Immature natural killer cell (primary cell): ENCODE data around the gene CHPT1. TPM values are rescaled to one million over a fixed set of nuclear protein-coding genes. Genes with fewer than 3 reads are reported as not detected.
"Not testable (repeated sequence)": the region's sequence is repeated elsewhere in the genome, so short reads cannot be mapped to it uniquely, and the experiment has no call there.

ENCODE experiments used
- DNase-seq, 3 donors: peaks; one replicate each; pipeline ENCODE4 v3.0.0; 2022; ENCODE audit warnings: mixed read lengths in 1 of 3
- H3K27ac Mint-ChIP-seq, 6 donors: one replicate each; pipeline ENCODE4 v1.8.0; 2020; ENCODE audit warnings: mixed read lengths in 6 of 6, mild to moderate bottlenecking in 5 of 6, inconsistent platforms in 4 of 6, moderate library complexity in 3 of 6
- H3K27me3 Mint-ChIP-seq, 3 donors: one replicate each; pipeline ENCODE4 v1.8.0; 2020 to 2021; ENCODE audit warnings: low read depth in 3 of 3, mild to moderate bottlenecking in 3 of 3, mixed read lengths in 3 of 3, moderate library complexity in 3 of 3, inconsistent platforms in 1 of 3
- H3K36me3 Mint-ChIP-seq, 3 donors: one replicate each; pipeline ENCODE4 v1.8.0; 2020; ENCODE audit warnings: mixed read lengths in 3 of 3, inconsistent platforms in 2 of 3, mild to moderate bottlenecking in 2 of 3
- H3K4me1 Mint-ChIP-seq, 2 donors: one replicate each; pipeline ENCODE4 v1.8.0; 2020; ENCODE audit warnings: inconsistent platforms in 2 of 2, mild to moderate bottlenecking in 2 of 2, mixed read lengths in 2 of 2, moderate library complexity in 1 of 2
- H3K4me3 Mint-ChIP-seq, 5 donors: one replicate each; pipeline ENCODE4 v1.8.0; 2020; ENCODE audit warnings: mild to moderate bottlenecking in 5 of 5, mixed read lengths in 5 of 5, inconsistent platforms in 3 of 5, moderate library complexity in 3 of 5
- H3K9me3 Mint-ChIP-seq, 6 donors: one replicate each; pipeline ENCODE4 v1.8.0; 2020; ENCODE audit warnings: mild to moderate bottlenecking in 6 of 6, mixed read lengths in 6 of 6, inconsistent platforms in 4 of 6, moderate library complexity in 3 of 6
- polyA plus RNA-seq, 3 donors: library from polyadenylated mRNA; unstranded; fragments of 300-500 nt; fragmentation: Illumina TruSeq; gene quantifications; one replicate each; pipeline ENCODE4 v1.2.3, GENCODE V29; 2021

Gene CHPT1
- polyA plus RNA-seq, 3 donors from 2014 or later = 13.1 to 28.5 (median 17.2) TPM

DNA sequence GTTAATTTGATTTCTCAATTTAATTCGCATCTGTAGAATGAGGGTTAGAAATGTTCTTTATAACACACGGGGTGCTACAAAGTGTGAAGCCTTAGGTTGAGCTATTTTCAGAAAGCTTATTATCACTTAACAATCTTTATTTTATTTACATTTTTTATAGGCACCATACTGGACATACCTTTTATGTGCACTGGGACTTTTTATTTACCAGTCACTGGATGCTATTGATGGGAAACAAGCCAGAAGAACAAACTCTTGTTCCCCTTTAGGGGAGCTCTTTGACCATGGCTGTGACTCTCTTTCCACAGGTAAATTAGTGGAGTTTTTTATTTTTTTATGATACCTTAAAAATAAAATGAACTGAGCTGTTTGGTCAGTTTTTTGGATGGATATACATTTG is 16.5 kb downstream of the CHPT1 start:
- Mint-ChIP-seq H3K36me3 (peaks cover 0 to 5% (median 2%) of the 10 kb centered on the region in 3 donors), H3K4me3 (no peak overlapping the region), H3K27me3 (no peaks in the 10 kb centered on the region), H3K4me1 (peaks cover 8 to 10% of the 10 kb centered on the region in 2 donors), H3K27ac (no peak overlapping the region), H3K9me3 (no peaks in the 10 kb centered on the region)
- DNase-seq = no peak

DNA sequence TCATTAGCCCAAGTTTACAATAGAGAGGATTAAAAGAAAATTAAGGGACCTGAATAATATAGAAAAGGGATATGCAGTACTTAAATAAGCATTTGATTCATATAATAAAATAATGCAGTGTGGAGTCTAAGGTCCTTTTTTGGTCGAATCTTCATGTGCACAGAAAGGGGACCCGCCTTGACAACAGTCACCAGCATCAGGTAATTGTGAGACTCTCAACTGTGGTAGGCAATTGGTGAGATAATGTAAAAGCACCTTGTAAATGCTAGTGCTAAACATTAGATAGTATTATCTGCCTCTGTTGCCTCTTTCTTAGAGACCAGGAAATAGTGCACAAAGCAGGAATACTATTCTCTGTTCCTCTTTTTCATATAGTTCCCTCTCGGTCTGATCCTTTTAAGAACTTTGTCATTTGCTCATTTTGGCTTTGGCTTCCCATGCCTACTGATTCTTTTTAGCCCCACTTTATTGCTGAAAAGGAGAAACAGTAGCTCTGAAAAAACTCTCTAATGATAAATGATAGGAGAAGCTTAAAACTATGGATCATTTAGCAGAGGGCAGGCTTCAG is 17.5 kb downstream of the CHPT1 start:
- Mint-ChIP-seq H3K36me3 (peaks cover 0 to 5% (median 2%) of the 10 kb centered on the region in 3 donors), H3K27ac (no peak overlapping the region), H3K4me3 (no peak overlapping the region), H3K27me3 (no peaks in the 10 kb centered on the region), H3K4me1 (no peaks in the 10 kb centered on the region), H3K9me3 (no peaks in the 10 kb centered on the region)
- DNase-seq = no peak

DNA sequence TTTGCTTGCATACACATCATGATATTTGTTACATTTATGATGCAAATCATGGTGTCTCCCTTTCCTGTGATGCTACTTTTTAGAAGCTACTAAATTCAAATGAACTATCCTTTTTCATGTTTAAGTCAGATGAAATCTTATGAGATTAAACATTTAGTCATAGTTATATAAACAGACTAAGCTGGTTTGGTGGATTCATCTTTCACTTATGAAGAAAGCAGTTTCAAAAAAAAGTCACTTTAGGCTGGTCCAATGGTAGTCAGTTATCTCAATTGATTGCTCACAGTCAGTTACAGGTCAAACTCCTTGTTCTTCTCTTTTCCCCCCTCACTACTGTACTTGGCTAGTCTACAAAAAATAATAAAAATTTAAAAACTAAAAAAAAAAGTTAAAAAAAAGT is 22.1 kb downstream of the CHPT1 start:
- Mint-ChIP-seq H3K4me1 (no peaks in the 10 kb centered on the region), H3K27me3 (no peaks in the 10 kb centered on the region), H3K27ac (no peak overlapping the region), H3K9me3 (no peaks in the 10 kb centered on the region), H3K36me3 (peaks cover 2 to 6% (median 5%) of the 10 kb centered on the region in 3 donors), H3K4me3 (no peak overlapping the region)
- no peak for DNase-seq

DNA sequence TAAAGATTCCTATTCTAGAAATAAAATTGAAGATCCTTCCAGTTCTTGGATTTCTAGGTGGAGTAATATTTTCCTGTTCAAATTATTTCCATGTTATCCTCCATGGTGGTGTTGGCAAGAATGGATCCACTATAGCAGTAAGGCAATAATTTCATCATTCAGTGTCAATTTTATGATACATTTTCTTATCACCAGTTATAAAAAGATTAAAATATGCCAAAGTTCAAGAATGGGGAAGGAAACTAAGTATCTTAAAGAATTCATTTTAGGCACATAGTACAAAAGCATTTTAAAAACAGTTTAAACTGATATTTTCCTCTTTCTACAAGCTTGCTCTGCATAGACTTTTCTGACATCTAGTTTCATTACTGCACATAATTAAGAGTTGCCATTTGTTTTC is 22.7 kb downstream of the CHPT1 start:
- H3K27ac Mint-ChIP-seq = no peak overlapping the region
- H3K4me1 Mint-ChIP-seq = no peaks in the 10 kb centered on the region
- H3K4me3 Mint-ChIP-seq = no peak overlapping the region
- H3K9me3 Mint-ChIP-seq = no peaks in the 10 kb centered on the region
- DNase-seq = no peak
- H3K27me3 Mint-ChIP-seq = no peaks in the 10 kb centered on the region
- peaks cover 2 to 6% (median 5%) of the 10 kb centered on the region in 3 donors for H3K36me3 Mint-ChIP-seq

DNA sequence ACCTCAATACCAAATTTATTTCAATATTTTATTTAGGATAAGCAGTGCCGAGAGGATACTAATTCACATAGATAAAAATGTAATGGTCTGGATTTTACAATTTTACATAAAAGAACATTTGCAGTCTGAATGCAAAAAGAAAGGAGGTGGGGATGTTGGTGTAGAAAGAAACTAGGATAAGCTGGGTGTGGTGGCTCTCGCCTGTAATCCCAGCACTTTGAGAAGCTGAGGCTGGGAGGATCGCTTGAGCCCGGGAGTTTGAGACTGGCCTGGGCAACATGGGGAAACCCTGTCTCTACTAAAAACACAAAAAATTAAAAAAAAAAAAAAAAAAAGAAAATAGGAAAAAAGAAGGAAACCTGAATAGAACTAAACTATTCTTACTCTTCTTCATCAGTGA is 25.0 kb downstream of the CHPT1 start:
- H3K9me3 Mint-ChIP-seq = no peaks in the 10 kb centered on the region
- no peak for DNase-seq
- H3K27ac Mint-ChIP-seq = no peak overlapping the region
- no peaks in the 10 kb centered on the region for H3K27me3 Mint-ChIP-seq
- peaks cover 7 to 13% (median 11%) of the 10 kb centered on the region in 3 donors for H3K36me3 Mint-ChIP-seq
- no peaks in the 10 kb centered on the region for H3K4me1 Mint-ChIP-seq
- H3K4me3 Mint-ChIP-seq = no peak overlapping the region

DNA sequence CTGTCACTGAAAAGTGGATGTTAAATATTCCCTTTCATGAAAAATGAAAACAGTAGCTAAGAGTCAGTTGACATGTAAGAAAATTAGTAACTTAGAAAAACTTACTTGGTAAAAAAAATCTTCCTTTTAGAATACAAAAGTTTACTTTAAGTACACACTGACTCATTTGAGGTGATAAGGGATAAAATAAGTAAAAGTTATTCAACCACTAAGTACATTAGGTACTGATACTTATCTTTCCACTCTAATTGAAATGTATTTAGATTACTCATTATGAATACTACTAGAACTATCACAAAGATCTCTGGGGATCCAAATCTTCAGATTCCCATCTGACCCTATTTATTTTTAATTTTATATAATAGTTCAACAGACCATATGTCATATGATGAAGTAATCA is 29.7 kb downstream of the CHPT1 start:
- no peak overlapping the region for H3K27ac Mint-ChIP-seq
- H3K36me3 Mint-ChIP-seq = peaks cover 16 to 28% (median 18%) of the 10 kb centered on the region in 3 donors
- H3K27me3 Mint-ChIP-seq = no peaks in the 10 kb centered on the region
- no peak for DNase-seq
- H3K4me3 Mint-ChIP-seq = no peak overlapping the region
- no peaks in the 10 kb centered on the region for H3K4me1 Mint-ChIP-seq
- no peaks in the 10 kb centered on the region for H3K9me3 Mint-ChIP-seq

DNA sequence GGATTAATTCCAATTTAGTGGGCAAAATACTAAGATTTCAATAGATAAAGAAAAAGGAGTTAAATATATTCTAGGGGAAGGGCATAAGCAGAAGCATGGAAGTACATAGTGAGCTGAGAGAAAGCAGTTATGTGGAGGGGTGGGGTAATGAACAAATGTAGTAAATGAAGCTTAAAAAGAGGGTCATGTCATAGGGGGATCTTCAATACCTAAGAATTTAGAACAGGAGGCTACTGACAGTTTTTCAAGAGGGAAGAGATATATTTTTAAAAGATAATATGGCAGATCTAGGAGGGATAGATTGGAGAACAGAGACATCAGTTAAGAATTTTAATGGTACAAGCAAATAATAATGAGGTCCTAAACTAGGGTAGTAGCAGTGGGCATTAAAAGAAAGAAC is 32.4 kb downstream of the CHPT1 start:
- Mint-ChIP-seq H3K4me3 (no peak overlapping the region), H3K27me3 (no peaks in the 10 kb centered on the region), H3K4me1 (no peaks in the 10 kb centered on the region), H3K9me3 (no peaks in the 10 kb centered on the region), H3K27ac (peak overlapping the region in 2 of 6 donors; percentile 17 to 42), H3K36me3 (peaks cover 18 to 41% (median 25%) of the 10 kb centered on the region in 3 donors)
- DNase-seq = no peak

DNA sequence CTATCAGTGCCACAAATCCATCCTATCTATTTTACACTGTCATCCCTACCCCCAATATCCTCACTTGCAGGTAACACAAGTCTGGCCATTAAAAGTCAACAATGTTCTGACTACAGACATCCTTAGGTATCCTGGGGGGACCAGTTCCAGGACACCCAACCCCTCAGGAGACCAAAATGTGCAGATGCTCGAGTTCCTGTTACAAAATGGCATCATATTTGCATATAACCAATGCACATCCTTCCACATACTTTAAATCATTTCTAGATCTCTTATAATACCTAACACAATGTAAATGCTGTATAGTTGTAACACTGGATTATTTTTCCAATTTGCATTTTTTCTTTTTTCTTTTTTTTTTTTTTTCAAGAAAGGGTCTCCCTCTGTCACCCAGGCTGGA is 34.9 kb downstream of the CHPT1 start:
- Mint-ChIP-seq H3K9me3 (no peaks in the 10 kb centered on the region), H3K4me3 (no peak overlapping the region), H3K4me1 (no peaks in the 10 kb centered on the region), H3K27me3 (no peaks in the 10 kb centered on the region), H3K27ac (no peak overlapping the region), H3K36me3 (peaks cover 13 to 38% (median 18%) of the 10 kb centered on the region in 3 donors)
- DNase-seq = no peak

DNA sequence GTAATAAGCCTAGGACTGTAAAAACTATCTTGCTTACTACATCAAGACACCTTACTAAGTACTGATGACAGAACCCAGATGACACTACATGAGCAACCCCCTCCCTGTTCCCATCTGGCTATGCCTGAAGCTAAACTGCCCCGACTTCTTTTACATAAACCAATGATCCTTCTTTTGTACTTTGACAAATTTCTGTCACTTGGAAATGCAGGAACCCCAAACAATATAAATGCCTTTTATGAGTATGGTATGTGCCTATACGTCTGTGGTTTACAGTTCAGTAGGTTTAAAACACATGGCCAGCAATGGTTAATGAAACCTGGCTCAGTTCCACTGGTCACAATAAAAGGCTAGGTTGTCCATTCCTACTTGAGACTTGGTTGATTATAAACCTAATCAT is 35.7 kb downstream of the CHPT1 start:
- H3K4me1 Mint-ChIP-seq = no peaks in the 10 kb centered on the region
- H3K27ac Mint-ChIP-seq = no peak overlapping the region
- H3K36me3 Mint-ChIP-seq = peaks cover 16 to 38% (median 18%) of the 10 kb centered on the region in 3 donors
- H3K9me3 Mint-ChIP-seq = no peaks in the 10 kb centered on the region
- H3K4me3 Mint-ChIP-seq = no peak overlapping the region
- no peaks in the 10 kb centered on the region for H3K27me3 Mint-ChIP-seq
- no peak for DNase-seq

DNA sequence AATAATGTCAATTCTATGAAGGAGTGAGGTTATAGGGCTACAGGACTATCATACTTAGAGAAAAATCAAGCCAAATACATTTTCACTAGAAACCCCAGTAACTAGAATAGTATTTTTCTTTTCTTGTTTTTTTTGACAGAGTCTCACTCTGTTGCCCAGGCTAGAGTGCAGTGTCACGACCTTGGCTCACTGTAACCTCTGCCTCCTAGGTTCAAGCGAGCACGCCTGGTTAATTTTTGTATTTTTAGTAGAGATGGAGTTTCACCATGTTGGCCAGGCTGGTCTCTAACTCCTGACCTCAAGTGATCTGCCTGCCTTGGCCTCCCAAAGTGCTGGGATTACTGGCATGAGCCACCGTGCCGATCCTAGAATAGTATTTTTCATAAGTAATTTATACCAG is 37.0 kb downstream of the CHPT1 start:
- H3K4me3 Mint-ChIP-seq, H3K9me3 Mint-ChIP-seq, DNase-seq, H3K27me3 Mint-ChIP-seq, H3K27ac Mint-ChIP-seq, H3K4me1 Mint-ChIP-seq: not testable (repeated sequence)
- H3K36me3 Mint-ChIP-seq = peaks cover 9 to 29% (median 18%) of the 10 kb centered on the region in 3 donors

DNA sequence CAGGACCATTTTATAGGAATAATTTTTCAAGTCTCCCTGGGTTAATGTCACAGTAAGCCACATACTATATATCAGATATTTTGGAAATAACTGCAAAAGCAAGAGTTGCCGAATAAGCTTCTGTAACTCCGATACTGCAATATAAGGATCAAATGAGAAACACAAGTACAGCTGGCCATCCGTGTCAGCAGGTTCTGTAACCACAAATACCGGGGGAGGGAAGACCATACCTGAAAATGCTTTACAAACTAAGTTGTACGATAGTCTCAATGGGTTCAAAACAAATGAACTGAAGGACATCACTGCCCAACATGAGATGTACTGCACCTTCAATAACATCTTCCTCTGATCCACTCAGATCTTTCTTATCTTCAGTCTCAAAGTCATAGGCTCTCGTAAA is 40.0 kb downstream of the CHPT1 start:
- peaks cover 0 to 1% of the 10 kb centered on the region in 2 donors for H3K4me1 Mint-ChIP-seq

DNA sequence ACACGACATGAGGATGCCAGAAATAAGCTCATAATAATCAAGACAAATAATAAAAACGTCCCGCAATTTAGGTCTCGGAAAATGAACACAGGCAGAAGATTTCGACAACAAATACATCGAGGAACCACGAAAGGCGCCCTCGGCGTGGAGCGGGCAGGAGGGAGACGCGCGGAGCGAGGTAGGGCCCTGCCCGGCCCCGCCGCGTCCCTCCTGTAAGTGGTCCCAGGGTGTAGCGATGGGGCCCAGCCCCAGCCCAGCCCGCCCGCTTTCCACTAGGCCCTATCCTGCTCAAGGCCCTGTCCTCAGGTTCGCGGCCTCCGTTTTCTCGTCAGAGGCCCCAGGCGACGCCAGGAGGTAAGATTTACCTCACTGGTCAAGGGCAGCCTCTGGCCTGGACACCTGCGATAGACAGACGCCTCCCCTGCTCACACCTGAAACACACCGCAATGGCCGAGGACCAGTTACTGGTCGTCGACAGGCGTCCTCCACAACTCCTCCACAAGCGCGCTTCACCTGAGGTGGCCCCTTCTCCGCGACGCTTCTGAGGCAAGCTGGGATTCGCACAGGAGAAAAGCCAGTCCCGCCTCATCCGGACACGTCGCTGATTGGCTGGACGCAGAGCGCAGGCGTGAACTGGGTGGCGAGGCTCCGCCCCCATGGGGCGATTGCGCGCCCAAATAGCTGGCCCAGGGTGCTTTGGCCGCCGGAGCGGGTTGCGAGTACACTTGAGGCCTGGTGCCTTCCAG is 41.7 kb downstream of the CHPT1 start, which contains the start of gene SYCP3:
SYCP3 (minus strand) TSS at position 543 of the 746 bp plus-strand sequence. CDS start 1,527 bp downstream, outside the sequence.
- peak within 1 kb of the TSS in 1 of 6 donors; percentile 54 for H3K27ac Mint-ChIP-seq
- peaks cover 15 to 17% of the 10 kb centered on the region in 2 donors for H3K4me1 Mint-ChIP-seq
- H3K27me3 Mint-ChIP-seq = peaks cover 0 to 2% (median 2%) of the 10 kb centered on the region in 3 donors
- no peak within 1 kb of the TSS for H3K4me3 Mint-ChIP-seq
- DNase-seq = no peak
- peaks cover 4 to 13% (median 6%) of the 10 kb centered on the region in 3 donors for H3K36me3 Mint-ChIP-seq
- H3K9me3 Mint-ChIP-seq = no peaks in the 10 kb centered on the region

More for the DNA sequence above, 40.0 kb downstream of the CHPT1 start:
- Mint-ChIP-seq H3K36me3 (peaks cover 4 to 14% (median 13%) of the 10 kb centered on the region in 3 donors), H3K27me3 (peaks cover 0 to 2% (median 2%) of the 10 kb centered on the region in 3 donors), H3K9me3 (no peaks in the 10 kb centered on the region), H3K4me3 (no peak overlapping the region), H3K27ac (peak overlapping the region in 2 of 6 donors; percentile 10 to 65)
- no peak for DNase-seq

DNA sequence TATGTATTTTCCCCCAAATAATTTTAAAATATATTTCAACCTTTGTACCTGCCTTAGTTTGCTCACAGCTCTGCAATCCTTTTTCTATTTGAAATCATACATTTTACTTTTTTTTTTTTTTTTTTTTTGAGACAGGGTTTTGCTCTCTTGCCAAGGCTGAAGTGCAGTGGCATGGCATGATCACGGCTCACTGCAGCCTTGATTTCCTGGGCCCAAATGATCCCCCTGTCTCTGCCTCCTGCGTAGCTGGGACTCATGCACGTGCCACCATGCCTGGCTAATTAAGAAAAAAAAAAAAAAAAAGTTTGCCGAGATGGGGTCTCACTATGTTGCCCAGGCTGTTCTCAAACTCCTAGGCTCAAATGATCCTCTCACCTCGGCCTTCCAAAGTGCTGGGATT is 43.1 kb downstream of the CHPT1 start:
- no peak overlapping the region for H3K4me3 Mint-ChIP-seq
- H3K9me3 Mint-ChIP-seq = no peaks in the 10 kb centered on the region
- peaks cover 27 to 32% of the 10 kb centered on the region in 2 donors for H3K4me1 Mint-ChIP-seq
- DNase-seq = no peak
- peaks cover 0 to 2% (median 2%) of the 10 kb centered on the region in 3 donors for H3K27me3 Mint-ChIP-seq
- peak overlapping the region in 1 of 6 donors; percentile 88 for H3K27ac Mint-ChIP-seq
- H3K36me3 Mint-ChIP-seq = peaks cover 4 to 13% (median 6%) of the 10 kb centered on the region in 3 donors

DNA sequence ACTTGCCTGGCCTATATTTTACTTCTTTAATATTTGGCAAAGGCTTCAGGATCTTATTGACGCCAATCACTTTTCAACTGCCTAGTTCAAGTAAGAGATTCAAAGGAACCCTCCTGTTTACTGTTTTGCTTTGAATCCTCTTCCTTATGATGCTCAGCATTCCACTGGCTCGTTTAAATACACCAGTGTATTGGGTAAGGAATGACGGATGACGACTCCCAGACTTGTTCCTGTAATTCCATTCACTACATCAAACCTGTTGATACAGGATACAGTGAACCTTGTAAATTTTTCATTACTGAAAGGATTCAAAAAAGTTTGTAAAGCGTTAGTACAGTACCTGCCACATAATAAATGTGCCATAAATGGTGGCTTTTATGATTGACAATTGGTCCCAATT is 43.5 kb downstream of the CHPT1 start:
- peaks cover 27 to 32% of the 10 kb centered on the region in 2 donors for H3K4me1 Mint-ChIP-seq
- no peaks in the 10 kb centered on the region for H3K9me3 Mint-ChIP-seq
- no peak overlapping the region for H3K4me3 Mint-ChIP-seq
- no peak for DNase-seq
- H3K27me3 Mint-ChIP-seq = peaks cover 0 to 2% (median 2%) of the 10 kb centered on the region in 3 donors
- H3K36me3 Mint-ChIP-seq = peaks cover 4 to 14% (median 6%) of the 10 kb centered on the region in 3 donors
- H3K27ac Mint-ChIP-seq = peak overlapping the region; percentile 41 to 96 (median 91)
